ENCODE measurements around the gene TMEM116.
"Not testable (repeated sequence)": the region's sequence is repeated elsewhere in the genome, so short reads cannot be mapped to it uniquely, and the experiment has no call there.

Gene TMEM116

DNA sequence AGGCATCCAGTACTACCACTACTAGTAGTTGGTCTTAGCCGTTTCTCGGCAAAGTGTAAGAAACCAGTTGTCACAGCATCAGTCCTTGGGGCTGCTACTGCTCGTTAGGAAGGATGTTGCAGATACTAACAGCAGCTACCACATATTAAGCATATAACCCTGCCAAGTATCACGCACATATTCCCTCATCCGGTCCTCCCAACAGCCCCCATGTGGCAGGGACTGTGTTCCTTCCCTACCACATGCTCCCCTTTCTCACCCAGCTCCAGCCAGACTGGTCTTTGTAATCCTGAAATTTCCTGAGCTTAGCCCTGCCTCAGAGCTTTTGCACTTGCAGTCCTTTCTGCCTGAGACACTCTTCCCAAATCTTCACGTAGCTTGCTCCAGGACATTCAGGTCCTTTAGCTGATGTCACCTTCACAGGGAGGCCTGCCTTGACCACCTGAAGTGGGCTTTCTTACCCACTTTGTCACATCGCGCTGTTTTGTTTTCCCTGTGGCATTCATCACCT lies 8.0 kb upstream of the TMEM116 start:
- H3K4me1 Mint-ChIP-seq (ENCODE audit: low read depth in 2 of 2): peaks cover 30 to 44% of the 10 kb centered on the region in 2 donors
- no peak overlapping the region for H3K4me3 Mint-ChIP-seq
- H3K27ac Mint-ChIP-seq: peak overlapping the region in 1 of 2 donors; percentile 68
- H3K36me3 Mint-ChIP-seq (ENCODE audit: insufficient read depth): peaks cover 62% of the 10 kb centered on the region
- H3K9me3 Mint-ChIP-seq: no peaks in the 10 kb centered on the region
- no peaks in the 10 kb centered on the region for H3K27me3 Mint-ChIP-seq
- DNase-seq (no peak), ATAC-seq (replicated peaks) (no peak)

- Mint-ChIP-seq H3K27ac (peak overlapping the region; percentile 47 to 80), H3K9me3 (no peaks in the 10 kb centered on the region), H3K4me3 (no peak overlapping the region), H3K36me3 (ENCODE audit: insufficient read depth) (peaks cover 68% of the 10 kb centered on the region), H3K4me1 (ENCODE audit: low read depth in 2 of 2) (peaks cover 41 to 56% of the 10 kb centered on the region in 2 donors), H3K27me3 (no peaks in the 10 kb centered on the region)
- DNase-seq (no peak), ATAC-seq (replicated peaks) (no peak)
These were observed 5.7 kb upstream of the TMEM116 start for GRCh38 chr12:112018571-112019237.

DNA sequence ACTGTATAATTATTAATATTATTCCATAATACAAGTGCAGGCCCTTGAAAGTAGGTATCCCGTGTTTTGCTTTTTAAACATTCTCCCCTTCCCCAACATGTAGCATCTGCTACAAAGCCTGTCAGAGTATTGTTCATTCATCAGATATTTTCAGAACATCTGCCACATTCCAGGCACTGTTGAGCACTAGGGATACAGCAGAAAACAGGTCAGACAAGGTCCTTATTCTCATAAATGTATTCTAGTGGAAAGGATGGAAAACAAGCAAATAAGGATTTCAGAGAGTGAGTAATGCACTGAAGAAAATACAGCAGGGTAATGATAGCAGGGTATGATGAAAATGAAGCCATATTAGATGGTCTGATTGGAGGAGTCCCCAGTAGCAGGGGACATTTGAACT lies 4.1 kb upstream of the TMEM116 start:
- no peak overlapping the region for H3K4me3 Mint-ChIP-seq
- no peaks in the 10 kb centered on the region for H3K27me3 Mint-ChIP-seq
- peaks cover 67% of the 10 kb centered on the region for H3K36me3 Mint-ChIP-seq (ENCODE audit: insufficient read depth)

GRCh38 chr12:112015938-112016337 lies 3.0 kb upstream of the TMEM116 start:
- ATAC-seq (replicated peaks): no peak
- peaks cover 61% of the 10 kb centered on the region for H3K36me3 Mint-ChIP-seq (ENCODE audit: insufficient read depth)
- H3K4me3 Mint-ChIP-seq: peak overlapping the region; percentile 46 to 91

More for the DNA sequence above, 4.1 kb upstream of the TMEM116 start:
- H3K9me3 Mint-ChIP-seq: no peaks in the 10 kb centered on the region
- peak overlapping the region; percentile 27 to 95 for H3K27ac Mint-ChIP-seq
- H3K4me1 Mint-ChIP-seq (ENCODE audit: low read depth in 2 of 2): peaks cover 46 to 61% of the 10 kb centered on the region in 2 donors
- ATAC-seq (replicated peaks): no peak
- DNase-seq: no peak

DNA sequence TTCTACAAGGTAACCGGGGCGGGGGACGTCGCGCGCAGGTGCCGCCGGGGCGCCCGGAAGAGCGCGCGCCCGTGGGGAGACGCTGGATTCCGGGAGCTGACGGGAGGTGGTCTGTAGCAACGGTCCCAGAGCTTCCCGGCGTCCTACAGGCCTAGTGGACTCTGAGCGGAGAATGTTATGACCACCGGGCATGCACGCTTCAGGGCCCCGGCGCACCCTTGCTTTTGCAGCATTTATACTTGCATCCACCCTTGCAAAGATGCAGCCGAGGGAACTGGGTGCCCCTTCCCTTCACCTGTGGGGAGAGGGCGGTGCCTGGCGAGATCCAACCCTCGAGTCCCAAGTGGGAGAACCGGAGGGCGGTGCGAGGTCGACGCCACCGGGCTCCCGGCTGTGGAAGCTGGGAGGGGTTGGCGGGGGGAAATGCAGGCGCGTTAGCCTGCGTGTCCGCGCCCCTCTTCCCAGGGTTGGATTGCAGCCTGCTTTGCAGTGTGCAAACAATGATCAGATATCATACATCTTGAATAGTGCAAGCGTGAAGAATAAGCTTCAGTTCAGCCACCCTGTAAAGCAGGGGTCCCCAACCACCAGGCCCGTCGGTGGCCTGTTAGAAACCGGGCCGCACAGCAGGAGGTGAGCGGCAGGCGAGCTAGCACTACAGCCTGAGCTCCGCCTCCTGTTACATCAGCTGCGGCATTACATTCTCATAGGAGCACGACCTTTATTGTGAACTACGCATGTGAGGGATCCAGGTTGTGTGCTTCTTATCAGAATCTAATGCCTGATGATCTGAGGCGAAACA lies 837 bp upstream of the TMEM116 start:
- no peaks in the 10 kb centered on the region for H3K27me3 Mint-ChIP-seq
- H3K4me3 Mint-ChIP-seq: peak overlapping the region; percentile 83 to 91
- peaks cover 49 to 61% of the 10 kb centered on the region in 2 donors for H3K4me1 Mint-ChIP-seq (ENCODE audit: low read depth in 2 of 2)
- no peaks in the 10 kb centered on the region for H3K9me3 Mint-ChIP-seq
- DNase-seq: peak; percentile 60 to 61 (median 61)
- H3K27ac Mint-ChIP-seq: peak overlapping the region; percentile 95 to 98
- ATAC-seq (replicated peaks): peak; percentile 54
- peaks cover 60% of the 10 kb centered on the region for H3K36me3 Mint-ChIP-seq (ENCODE audit: insufficient read depth)

More at GRCh38 chr12:112015938-112016337, 3.0 kb upstream of the TMEM116 start:
- Mint-ChIP-seq H3K27ac (peak overlapping the region in 1 of 2 donors; percentile 95), H3K4me1 (ENCODE audit: low read depth in 2 of 2) (peaks cover 51 to 68% of the 10 kb centered on the region in 2 donors), H3K27me3 (no peaks in the 10 kb centered on the region), H3K9me3 (no peaks in the 10 kb centered on the region)
- no peak for DNase-seq

GRCh38 chr12:112011685-112012084 lies 1.3 kb downstream of the TMEM116 start:
- ATAC-seq (replicated peaks) (no peak), DNase-seq (no peak)
- Mint-ChIP-seq H3K9me3 (no peaks in the 10 kb centered on the region), H3K27ac (peak overlapping the region; percentile 95 to 98), H3K27me3 (no peaks in the 10 kb centered on the region), H3K4me1 (ENCODE audit: low read depth in 2 of 2) (peaks cover 40 to 47% of the 10 kb centered on the region in 2 donors), H3K36me3 (ENCODE audit: insufficient read depth) (peaks cover 41% of the 10 kb centered on the region), H3K4me3 (peak overlapping the region; percentile 83 to 91)

- H3K4me3 Mint-ChIP-seq: peak overlapping the region; percentile 83 to 91
These were observed 2.3 kb downstream of the TMEM116 start for GRCh38 chr12:112010415-112011344.

GRCh38 chr12:112009596-112009995 lies 3.4 kb downstream of the TMEM116 start:
- not testable (repeated sequence) for H3K4me3 Mint-ChIP-seq; H3K27me3 Mint-ChIP-seq; DNase-seq; H3K9me3 Mint-ChIP-seq; ATAC-seq (replicated peaks)
- H3K4me1 Mint-ChIP-seq (ENCODE audit: low read depth in 2 of 2): peaks cover 26 to 40% of the 10 kb centered on the region in 2 donors
- peaks cover 27% of the 10 kb centered on the region for H3K36me3 Mint-ChIP-seq (ENCODE audit: insufficient read depth)
- H3K27ac Mint-ChIP-seq: peak overlapping the region; percentile 19 to 27

More at GRCh38 chr12:112010415-112011344, 2.3 kb downstream of the TMEM116 start:
- Mint-ChIP-seq H3K36me3 (ENCODE audit: insufficient read depth) (peaks cover 33% of the 10 kb centered on the region), H3K27me3 (no peaks in the 10 kb centered on the region), H3K4me1 (ENCODE audit: low read depth in 2 of 2) (peaks cover 30 to 41% of the 10 kb centered on the region in 2 donors), H3K9me3 (no peaks in the 10 kb centered on the region), H3K27ac (peak overlapping the region; percentile 33 to 95)
- ATAC-seq (replicated peaks) (no peak), DNase-seq (no peak)

DNA sequence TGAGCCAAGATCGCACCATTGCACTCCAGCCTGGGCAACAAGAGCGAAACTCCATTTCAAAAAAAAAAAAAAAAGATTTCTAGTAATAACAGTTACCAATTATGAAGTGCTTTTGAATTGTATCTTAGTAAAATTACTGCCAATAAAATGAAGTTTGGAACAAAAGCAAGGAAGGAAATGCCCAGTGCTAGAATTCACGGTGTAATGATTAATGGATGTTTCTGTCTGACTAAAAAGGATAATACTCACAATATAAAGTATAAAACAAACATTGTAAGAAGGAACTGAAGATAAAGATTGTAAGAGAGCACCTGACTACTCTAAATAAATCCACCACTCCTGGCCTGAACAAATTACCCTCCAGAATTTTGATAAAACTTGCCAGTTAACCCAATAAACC lies 4.0 kb downstream of the TMEM116 start:
- Mint-ChIP-seq H3K27me3 (no peaks in the 10 kb centered on the region), H3K9me3 (no peaks in the 10 kb centered on the region), H3K4me3 (no peak overlapping the region), H3K4me1 (ENCODE audit: low read depth in 2 of 2) (peaks cover 21 to 33% of the 10 kb centered on the region in 2 donors), H3K36me3 (ENCODE audit: insufficient read depth) (peaks cover 21% of the 10 kb centered on the region), H3K27ac (peak overlapping the region in 1 of 2 donors; percentile 19)
- DNase-seq (no peak), ATAC-seq (replicated peaks) (no peak)

- H3K4me1 Mint-ChIP-seq (ENCODE audit: low read depth in 2 of 2): peaks cover 23 to 35% of the 10 kb centered on the region in 2 donors
- no peaks in the 10 kb centered on the region for H3K27me3 Mint-ChIP-seq
- no peak overlapping the region for H3K4me3 Mint-ChIP-seq
- peaks cover 13% of the 10 kb centered on the region for H3K36me3 Mint-ChIP-seq (ENCODE audit: insufficient read depth)
- no peak overlapping the region for H3K27ac Mint-ChIP-seq
- ATAC-seq (replicated peaks) (no peak), DNase-seq (no peak)
- no peaks in the 10 kb centered on the region for H3K9me3 Mint-ChIP-seq
These were observed 5.0 kb downstream of the TMEM116 start for GRCh38 chr12:112007945-112008344.

DNA sequence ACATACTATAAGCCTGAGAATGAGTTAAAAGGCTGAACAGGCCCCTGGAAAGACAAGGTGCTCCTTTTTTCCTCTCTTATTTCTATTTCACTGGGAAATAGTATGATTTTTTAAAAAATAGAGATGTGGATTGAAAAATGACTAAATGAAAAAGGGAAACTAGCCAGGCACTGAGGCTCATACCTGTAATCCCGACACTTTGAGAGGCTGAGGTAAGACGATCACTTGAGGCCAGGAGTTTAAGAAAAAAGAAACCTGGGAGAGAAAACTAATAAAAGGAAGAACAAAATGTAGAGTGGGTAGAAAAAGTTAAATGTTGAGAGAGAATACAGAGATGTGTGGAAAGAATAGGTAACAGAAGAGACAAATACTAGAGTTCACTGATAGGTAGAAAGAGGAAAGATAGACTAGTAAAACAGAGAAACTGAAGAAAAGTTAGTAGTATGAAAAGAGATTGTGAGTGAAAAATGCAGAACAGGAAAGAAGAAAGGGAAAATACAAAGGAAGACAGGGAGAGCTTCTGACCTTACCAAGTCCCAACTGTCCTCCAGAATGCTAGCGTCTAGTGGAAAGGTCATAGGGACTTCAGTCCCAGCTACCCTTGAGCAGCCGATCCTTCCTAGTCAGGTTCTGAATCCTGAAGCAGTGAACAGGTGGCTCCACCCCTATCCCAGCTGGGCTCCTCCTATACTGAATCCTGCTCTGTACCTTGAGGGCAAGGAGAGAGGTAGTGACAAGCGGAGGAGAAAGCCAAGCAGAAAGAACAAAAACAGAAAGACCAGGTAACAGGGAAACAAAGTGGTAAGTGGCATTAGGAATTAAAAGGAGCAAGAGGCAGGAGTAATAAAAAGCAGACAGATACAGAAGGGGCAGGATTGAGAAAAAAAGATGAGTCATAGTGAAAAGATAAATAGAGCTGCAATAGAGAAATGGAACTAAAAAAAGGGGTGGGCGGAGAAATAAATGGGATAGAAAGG lies 7.3 kb downstream of the TMEM116 start:
- H3K9me3 Mint-ChIP-seq: no peaks in the 10 kb centered on the region
- H3K4me3 Mint-ChIP-seq: no peak overlapping the region
- peaks cover 2% of the 10 kb centered on the region for H3K36me3 Mint-ChIP-seq (ENCODE audit: insufficient read depth)
- H3K27ac Mint-ChIP-seq: peak overlapping the region; percentile 28
- ATAC-seq (replicated peaks): no peak
- peaks cover 10 to 21% of the 10 kb centered on the region in 2 donors for H3K4me1 Mint-ChIP-seq (ENCODE audit: low read depth in 2 of 2)
- no peak for DNase-seq
- H3K27me3 Mint-ChIP-seq: no peaks in the 10 kb centered on the region

DNA sequence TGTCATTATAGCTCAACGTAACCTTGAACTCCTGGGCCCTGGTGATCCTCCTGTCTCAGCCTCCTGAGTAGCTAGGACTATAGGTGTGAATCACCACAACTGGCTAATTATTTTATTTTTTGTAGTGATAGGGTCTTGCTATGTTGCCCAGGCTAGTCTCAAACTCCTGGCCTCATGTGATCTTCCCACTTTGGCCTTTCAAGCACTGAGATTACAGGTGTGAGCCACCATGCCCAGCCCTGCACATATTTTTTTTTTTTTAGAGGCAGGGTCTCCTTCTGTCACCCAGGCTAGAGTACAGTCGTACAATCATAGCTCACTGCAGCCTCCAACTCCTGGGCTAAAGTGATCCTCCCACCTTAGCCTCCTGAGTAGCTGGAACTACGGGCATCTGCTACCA lies 8.9 kb downstream of the TMEM116 start:
- Mint-ChIP-seq H3K4me1 (ENCODE audit: low read depth in 2 of 2) (peaks cover 16 to 27% of the 10 kb centered on the region in 2 donors), H3K27ac (no peak overlapping the region), H3K9me3 (no peaks in the 10 kb centered on the region), H3K36me3 (ENCODE audit: insufficient read depth) (no peaks in the 10 kb centered on the region), H3K27me3 (no peaks in the 10 kb centered on the region), H3K4me3 (no peak overlapping the region)
- no peak for DNase-seq
- no peak for ATAC-seq (replicated peaks)

Measured in effector memory CD8-positive, alpha-beta T cell (primary cell).